GM12875 (cell line): ENCODE results near the gene OSCP1.

Experiments
- H3K4me3 ChIP-seq: one replicate; pipeline ENCODE4 v1.5.1; 2011; ENCODE audit warnings: low read depth, low read length, control low read depth
- TF ChIP-seq, protein P1 (sequence below): IDR thresholded peaks from 2 replicates; pipeline ENCODE4 v1.5.1; 2011; ENCODE audit warnings: low read depth, mild to moderate bottlenecking, control low read depth, inconsistent platforms, low read length, moderate library complexity, borderline replicate concordance; ENCODE audit not compliant: insufficient read depth

The OSCP1 gene

DNA sequence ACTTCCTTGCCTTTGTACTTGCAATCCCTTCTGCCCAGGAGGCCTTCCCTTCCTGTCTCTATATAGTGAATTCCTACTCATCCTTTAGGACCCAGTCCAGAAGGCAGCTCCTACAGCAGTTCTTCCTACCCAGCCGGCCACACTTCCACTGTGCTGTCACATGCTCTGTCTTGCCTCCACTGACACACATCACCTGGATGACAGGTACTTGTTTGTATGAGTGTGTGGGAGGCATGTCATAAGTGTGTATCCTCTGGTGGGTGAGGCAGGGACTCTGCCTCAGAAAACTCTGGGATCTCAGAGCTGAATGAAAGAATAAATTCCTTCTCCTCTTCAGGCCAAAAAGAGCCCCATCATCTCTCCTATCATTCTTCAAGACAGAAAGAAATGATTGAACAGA, 5.1 kb upstream of the OSCP1 start:
- no peak overlapping the region for H3K4me3 ChIP-seq
- TF ChIP-seq, protein P1, sequence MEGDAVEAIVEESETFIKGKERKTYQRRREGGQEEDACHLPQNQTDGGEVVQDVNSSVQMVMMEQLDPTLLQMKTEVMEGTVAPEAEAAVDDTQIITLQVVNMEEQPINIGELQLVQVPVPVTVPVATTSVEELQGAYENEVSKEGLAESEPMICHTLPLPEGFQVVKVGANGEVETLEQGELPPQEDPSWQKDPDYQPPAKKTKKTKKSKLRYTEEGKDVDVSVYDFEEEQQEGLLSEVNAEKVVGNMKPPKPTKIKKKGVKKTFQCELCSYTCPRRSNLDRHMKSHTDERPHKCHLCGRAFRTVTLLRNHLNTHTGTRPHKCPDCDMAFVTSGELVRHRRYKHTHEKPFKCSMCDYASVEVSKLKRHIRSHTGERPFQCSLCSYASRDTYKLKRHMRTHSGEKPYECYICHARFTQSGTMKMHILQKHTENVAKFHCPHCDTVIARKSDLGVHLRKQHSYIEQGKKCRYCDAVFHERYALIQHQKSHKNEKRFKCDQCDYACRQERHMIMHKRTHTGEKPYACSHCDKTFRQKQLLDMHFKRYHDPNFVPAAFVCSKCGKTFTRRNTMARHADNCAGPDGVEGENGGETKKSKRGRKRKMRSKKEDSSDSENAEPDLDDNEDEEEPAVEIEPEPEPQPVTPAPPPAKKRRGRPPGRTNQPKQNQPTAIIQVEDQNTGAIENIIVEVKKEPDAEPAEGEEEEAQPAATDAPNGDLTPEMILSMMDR: no peak

DNA sequence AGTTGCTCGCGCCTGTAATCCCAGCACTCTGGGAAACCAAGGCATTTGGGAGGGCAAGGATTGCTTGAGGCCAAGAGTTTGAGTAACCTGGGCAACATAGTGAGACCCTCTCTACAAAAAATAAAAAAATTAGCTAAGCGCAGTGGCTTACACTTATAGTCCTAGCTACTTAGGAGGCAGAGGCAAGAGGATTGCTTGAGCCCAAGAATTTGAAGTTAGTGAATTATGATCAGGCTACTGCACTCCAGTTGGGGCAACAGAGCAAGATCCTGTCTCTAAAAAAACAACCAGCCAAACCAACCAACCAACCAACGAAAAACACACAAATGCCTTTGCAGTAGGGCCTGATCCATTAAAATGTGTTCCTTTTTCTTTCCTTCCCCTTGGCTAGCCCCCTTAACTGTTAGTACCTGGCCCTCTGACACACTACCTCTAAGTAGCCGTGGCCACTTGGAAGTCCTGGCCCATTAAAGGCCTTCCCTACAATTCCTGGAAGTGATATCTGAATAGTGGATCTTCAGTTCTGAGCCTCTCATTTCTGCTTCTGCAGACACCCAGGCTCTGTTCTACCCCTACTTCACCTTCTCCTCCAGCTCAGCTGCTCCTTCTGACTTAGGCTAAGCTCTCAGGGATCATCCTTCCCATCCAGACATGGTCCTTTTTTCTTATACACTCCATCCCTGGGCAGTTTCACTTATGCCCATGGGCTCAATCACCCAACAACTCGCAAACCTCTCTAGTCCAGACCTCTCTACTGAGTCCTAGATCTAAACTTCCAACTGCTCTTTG, 3.5 kb upstream of the OSCP1 start:
- TF ChIP-seq, protein P1: no peak
- H3K4me3 ChIP-seq: no peak overlapping the region

DNA sequence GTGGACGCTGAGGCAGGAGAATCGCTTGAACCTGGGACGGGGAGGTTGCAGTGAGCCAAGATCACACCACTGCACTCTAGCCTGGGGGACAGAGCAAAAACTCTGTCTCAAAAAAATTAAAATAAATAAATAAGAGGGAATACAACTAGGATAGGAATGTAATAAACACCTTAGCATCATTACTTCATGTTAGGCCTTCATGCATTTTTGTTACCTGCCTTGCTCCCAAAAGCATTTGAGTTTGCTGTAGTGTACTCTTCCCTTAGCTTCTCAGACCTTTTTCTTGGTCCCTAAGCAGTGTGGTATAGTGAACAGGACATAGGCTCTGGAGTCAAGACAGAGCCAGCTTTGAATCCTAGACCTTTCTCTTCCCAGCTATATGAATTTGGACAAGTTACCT, 2.8 kb upstream of the OSCP1 start:
- H3K4me3 ChIP-seq: no peak overlapping the region
- TF ChIP-seq, protein P1: no peak

DNA sequence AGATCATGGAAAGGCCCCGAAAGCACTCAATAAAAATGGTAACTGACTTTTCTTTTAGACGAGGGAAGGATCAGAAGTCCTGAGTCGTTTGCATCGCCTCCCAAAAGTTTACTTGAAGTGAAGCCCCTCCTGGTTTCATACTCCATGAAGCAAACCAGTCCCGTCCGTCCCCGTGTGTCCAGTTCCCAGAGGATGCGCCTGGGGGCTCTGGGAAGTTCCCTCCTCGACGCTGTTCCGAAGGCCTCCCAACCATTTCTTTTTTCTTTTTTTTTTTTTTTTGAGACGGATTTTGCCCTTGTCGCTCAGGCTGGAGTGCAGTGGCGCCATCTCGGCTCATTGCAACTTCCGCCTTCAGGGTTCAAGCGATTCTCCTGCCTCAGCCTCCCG, 661 bp upstream of the OSCP1 start:
- TF ChIP-seq, protein P1: no peak
- H3K4me3 ChIP-seq: peak overlapping the region; percentile 85

DNA sequence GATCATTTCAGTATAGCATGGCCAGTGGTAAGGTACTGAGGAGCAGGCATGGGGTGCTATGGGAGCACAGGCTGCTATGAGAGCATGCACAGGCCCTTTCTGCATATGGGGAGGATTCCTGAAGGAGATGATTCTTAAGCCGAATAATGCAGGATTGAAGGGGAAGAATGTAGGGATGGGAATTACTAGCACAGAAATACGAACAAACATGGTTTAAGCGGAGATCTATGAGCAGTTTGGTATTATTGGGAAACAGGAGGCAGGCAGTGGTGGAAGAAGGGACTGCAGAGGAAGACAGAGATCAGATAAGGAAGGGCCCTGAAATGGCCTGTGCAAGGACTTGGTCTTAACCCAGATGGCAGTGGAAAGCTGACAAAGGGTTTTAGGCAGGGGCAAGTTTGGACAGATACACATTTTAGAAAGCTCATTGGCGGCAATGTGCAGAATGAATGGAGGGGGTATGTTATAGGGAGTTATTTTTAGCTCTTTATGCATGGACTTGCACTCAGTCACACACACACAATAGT, 1.7 kb downstream of the OSCP1 start:
- TF ChIP-seq, protein P1: no peak
- H3K4me3 ChIP-seq: no peak overlapping the region

DNA sequence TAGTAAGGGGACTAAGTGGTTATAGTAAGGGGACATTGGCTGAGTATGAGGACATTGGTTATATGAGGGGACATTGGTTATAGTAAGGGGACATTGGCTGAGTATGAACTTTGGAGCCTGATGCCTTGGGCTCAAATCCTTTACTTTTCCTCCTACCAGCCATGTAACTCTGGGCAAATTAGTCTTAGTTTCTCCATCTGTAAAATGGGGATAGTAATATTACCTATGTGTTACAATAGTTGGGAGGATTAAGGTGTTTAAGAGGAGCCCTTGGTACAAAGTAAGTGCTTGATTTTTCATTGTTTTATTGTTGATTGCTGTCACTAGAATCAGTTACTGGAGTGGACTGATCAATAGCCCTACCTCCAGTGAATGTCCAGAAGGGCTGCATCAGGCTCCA, 2.8 kb downstream of the OSCP1 start:
- TF ChIP-seq, protein P1: no peak
- no peak overlapping the region for H3K4me3 ChIP-seq

DNA sequence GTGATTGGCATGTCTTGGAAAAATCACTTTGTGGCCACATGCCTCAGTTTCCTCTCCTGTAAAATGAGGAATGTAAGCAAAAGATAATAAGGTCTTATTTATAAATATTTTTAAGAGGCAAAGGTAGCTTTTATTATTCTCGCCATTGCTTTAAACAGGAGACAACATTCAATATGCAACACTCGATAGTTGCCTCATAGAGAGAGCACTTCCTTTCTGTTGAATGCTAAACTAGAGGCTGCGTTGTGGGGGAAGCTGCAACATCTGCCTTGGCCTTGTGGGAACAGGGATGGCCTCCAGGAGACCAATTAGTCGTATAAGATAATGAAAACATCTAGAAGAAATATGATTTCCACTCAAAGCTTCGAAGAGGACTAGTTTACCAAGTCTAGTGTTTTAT, 3.5 kb downstream of the OSCP1 start:
- TF ChIP-seq, protein P1: no peak
- H3K4me3 ChIP-seq: no peak overlapping the region
